HEK293 (cell line): ENCODE results near the gene CLASRP.
A peak's percentile ranks its signal among the peaks of the same experiment; 100 is the strongest.

Source experiments
- CTCF ChIA-PET: fragments of 350-600 bp; formaldehyde crosslinking; extraction: SDS; loops from one replicate; lab custom pipeline; 2021; ENCODE audit warnings: antibody characterized with exemption; lab: Yijun Ruan, JAX
- POLR2A ChIA-PET: fragments of 300-600 bp; formaldehyde crosslinking; extraction: SDS; loops from one replicate; lab custom pipeline; 2020; ENCODE audit warnings: antibody characterized with exemption, inconsistent platforms; lab: Yijun Ruan, JAX
- H3K27ac ChIP-seq: fragments of 200-500 bp; sonication (Bioruptor generic); 2 replicates; pipeline ENCODE4 v1.5.1; 2014; ENCODE audit warnings: low read depth, low read length, control low read depth, inconsistent platforms; ENCODE audit errors: extremely low read depth
- H3K36me3 ChIP-seq, 2 experiments: fragments of 200-500 bp in 1 of 2; sonication (Bioruptor generic) in 1 of 2; 1 replicate in 1 of 2; 2 replicates in 1 of 2; pipeline ENCODE4 v1.5.1; 2014 to 2017; ENCODE audit warnings: inconsistent platforms in 2 of 2, low read length in 2 of 2; ENCODE audit not compliant: control insufficient read depth in 2 of 2, insufficient read depth in 1 of 2
- H3K4me1 ChIP-seq: fragments of 200-500 bp; sonication (Bioruptor generic); 2 replicates; pipeline ENCODE4 v1.5.1; 2014; ENCODE audit warnings: mild to moderate bottlenecking, low read length, inconsistent platforms; ENCODE audit not compliant: control insufficient read depth, insufficient read depth
- H3K4me3 ChIP-seq: 2 replicates; pipeline ENCODE4 v1.5.1; 2011; ENCODE audit warnings: low read depth, mild to moderate bottlenecking, control low read depth, low read length, moderate library complexity
- H3K9me3 ChIP-seq: fragments of 200-500 bp; sonication (Bioruptor generic); 2 replicates; pipeline ENCODE4 v1.5.1; 2014; ENCODE audit warnings: low read depth, low read length, inconsistent platforms; ENCODE audit not compliant: control insufficient read depth, insufficient read depth
- BCL11B ChIP-seq: fragments of 450-650 bp; formaldehyde crosslinking; IDR thresholded peaks from 2 replicates; pipeline ENCODE4 v1.5.1; 2016; ENCODE audit warnings: low read depth, missing biosample characterization, missing genetic modification characterization
- OSR2 ChIP-seq: fragments of 450-650 bp; formaldehyde crosslinking; IDR thresholded peaks from 2 replicates; pipeline ENCODE4 v1.5.1; 2016; ENCODE audit warnings: missing biosample characterization, missing genetic modification characterization
- ZFHX2 ChIP-seq: fragments of 450-650 bp; formaldehyde crosslinking; conservative IDR thresholded peaks from 2 replicates; pipeline ENCODE4 v1.5.1; 2016; ENCODE audit warnings: missing biosample characterization, missing genetic modification characterization
- ZNF10 ChIP-seq: fragments of 450-650 bp; formaldehyde crosslinking; IDR thresholded peaks from 2 replicates; pipeline ENCODE4 v1.5.1; 2017; ENCODE audit warnings: missing biosample characterization, missing genetic modification characterization
- ZNF121 ChIP-seq: fragments of 450-650 bp; formaldehyde crosslinking; IDR thresholded peaks from 2 replicates; pipeline ENCODE4 v1.5.1; 2016; ENCODE audit warnings: missing biosample characterization, missing genetic modification characterization
- ZNF214 ChIP-seq: fragments of 450-650 bp; formaldehyde crosslinking; IDR thresholded peaks from 2 replicates; pipeline ENCODE4 v1.5.1; 2017; ENCODE audit warnings: missing biosample characterization, mild to moderate bottlenecking, missing genetic modification characterization, borderline replicate concordance
- ZNF221 ChIP-seq: fragments of 450-650 bp; formaldehyde crosslinking; IDR thresholded peaks from 2 replicates; pipeline ENCODE4 v1.5.1; 2017; ENCODE audit warnings: missing biosample characterization, missing genetic modification characterization, borderline replicate concordance
- ZNF335 ChIP-seq: fragments of 450-650 bp; formaldehyde crosslinking; conservative IDR thresholded peaks from 2 replicates; pipeline ENCODE4 v1.5.1; 2016; ENCODE audit warnings: missing biosample characterization, missing genetic modification characterization
- ZNF558 ChIP-seq: fragments of 450-650 bp; formaldehyde crosslinking; IDR thresholded peaks from 2 replicates; pipeline ENCODE4 v1.5.1; 2016; ENCODE audit warnings: missing biosample characterization, missing genetic modification characterization
- ZNF654 ChIP-seq: fragments of 450-650 bp; formaldehyde crosslinking; IDR thresholded peaks from 2 replicates; pipeline ENCODE4 v1.5.1; 2016; ENCODE audit warnings: low read depth, missing biosample characterization, missing genetic modification characterization
- TF ChIP-seq, protein P1 (sequence below): fragments of 450-650 bp; formaldehyde crosslinking; IDR thresholded peaks from 2 replicates; pipeline ENCODE4 v1.5.1; 2016; ENCODE audit warnings: missing biosample characterization, missing genetic modification characterization, borderline replicate concordance
- TF ChIP-seq, protein P2 (sequence below): IDR thresholded peaks from 2 replicates; pipeline ENCODE4 v1.6.1; 2011; ENCODE audit warnings: mild to moderate bottlenecking, low read depth, low read length, borderline replicate concordance
- TF ChIP-seq, protein P3 (sequence below): fragments of 450-650 bp; IDR thresholded peaks from 2 replicates; pipeline ENCODE4 v1.5.1; 2018; ENCODE audit warnings: missing biosample characterization, missing genetic modification characterization
- TF ChIP-seq, protein P4 (sequence below): fragments of 450-650 bp; formaldehyde crosslinking; IDR thresholded peaks from 2 replicates; pipeline ENCODE4 v1.5.1; 2017; ENCODE audit warnings: missing biosample characterization, missing genetic modification characterization

CLASRP gene

DNA sequence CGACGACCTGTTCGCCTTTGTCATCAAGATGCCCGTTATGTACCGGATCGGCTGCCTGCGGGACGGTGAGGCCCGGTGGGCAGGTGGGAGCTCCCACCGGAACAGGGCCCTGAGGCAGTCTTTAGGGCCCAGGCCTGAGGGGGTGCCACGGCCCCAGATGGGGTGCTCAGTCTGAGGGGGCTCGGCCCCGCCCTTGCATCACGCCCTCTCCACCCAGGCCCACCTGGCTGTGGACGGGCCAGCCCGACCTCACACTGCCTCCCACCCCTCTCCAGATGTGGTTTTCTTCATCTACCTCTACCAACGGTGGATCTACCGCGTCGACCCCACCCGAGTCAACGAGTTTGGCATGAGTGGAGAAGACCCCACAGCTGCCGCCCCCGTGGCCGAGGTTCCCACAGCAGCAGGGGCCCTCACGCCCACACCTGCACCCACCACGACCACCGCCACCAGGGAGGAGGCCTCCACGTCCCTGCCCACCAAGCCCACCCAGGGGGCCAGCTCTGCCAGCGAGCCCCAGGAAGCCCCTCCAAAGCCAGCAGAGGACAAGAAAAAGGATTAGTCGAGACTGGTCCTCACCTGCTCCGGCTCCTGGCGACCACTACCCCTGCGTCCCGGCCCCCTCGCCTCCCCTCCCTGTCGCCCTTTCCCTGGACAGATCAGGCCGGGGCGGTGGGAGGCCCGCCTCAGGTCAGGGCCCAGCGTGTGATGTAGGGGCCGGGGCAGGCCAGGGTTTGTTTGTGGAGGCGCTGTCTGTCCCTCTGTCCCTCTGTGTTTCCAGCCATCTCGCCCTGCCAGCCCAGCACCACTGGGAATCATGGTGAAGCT, 46.3 kb upstream of the CLASRP start:
- peaks cover 3 to 55% of the 10 kb centered on the region in 2 experiments; a peak in 2 of 3 replicates for H3K36me3 ChIP-seq
- no peaks in the 10 kb centered on the region for H3K9me3 ChIP-seq
- TF ChIP-seq OSR2 (tag by site-specific recombination) = no peak
- TF ChIP-seq ZFHX2 (tag by site-specific recombination) = peak; percentile 35; the same call in 1 of the 2 replicates
- POLR2A ChIA-PET = no interaction called here
- H3K27ac ChIP-seq = no peak overlapping the region
- CTCF ChIA-PET = no interaction called here
- no peaks in the 10 kb centered on the region for H3K4me1 ChIP-seq
- no peak overlapping the region for H3K4me3 ChIP-seq

DNA sequence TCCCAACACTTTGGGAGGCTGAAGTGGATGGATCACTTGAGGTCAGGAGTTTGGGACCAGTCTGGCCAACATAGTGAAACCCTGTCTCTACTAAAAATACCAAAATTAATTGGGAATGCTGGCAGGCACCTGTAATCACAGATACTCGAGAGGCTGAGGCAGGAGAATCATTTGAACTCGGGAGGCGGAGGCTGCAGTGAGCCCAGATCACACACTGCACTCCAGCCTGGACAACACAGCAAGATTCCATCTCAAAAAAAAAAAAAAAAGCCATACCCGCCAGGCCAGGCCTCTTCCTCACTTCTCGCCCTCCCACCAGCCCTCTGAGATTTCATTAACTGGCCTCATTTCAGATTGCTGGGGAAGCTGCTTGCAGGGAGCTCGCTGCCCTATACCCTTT, 45.3 kb upstream of the CLASRP start:
- Histone ChIP-seq H3K4me3 (no peak overlapping the region), H3K4me1 (no peaks in the 10 kb centered on the region), H3K36me3 (peaks cover 3 to 46% of the 10 kb centered on the region in 2 experiments; a peak in 2 of 3 replicates), H3K9me3 (no peaks in the 10 kb centered on the region), H3K27ac (no peak overlapping the region)
- no peak for TF ChIP-seq ZNF654 (tag by site-specific recombination)
- TF ChIP-seq ZNF121 (tag by site-specific recombination) = peak; percentile 70; the same call in 1 of the 2 replicates
- ChIA-PET CTCF (interaction anchor here (0.6 kb wide), 1 partner anchor 269 kb away, joined by 3 read pairs; no protein-coding TSS in a partner anchor), POLR2A (no interaction called here)

DNA sequence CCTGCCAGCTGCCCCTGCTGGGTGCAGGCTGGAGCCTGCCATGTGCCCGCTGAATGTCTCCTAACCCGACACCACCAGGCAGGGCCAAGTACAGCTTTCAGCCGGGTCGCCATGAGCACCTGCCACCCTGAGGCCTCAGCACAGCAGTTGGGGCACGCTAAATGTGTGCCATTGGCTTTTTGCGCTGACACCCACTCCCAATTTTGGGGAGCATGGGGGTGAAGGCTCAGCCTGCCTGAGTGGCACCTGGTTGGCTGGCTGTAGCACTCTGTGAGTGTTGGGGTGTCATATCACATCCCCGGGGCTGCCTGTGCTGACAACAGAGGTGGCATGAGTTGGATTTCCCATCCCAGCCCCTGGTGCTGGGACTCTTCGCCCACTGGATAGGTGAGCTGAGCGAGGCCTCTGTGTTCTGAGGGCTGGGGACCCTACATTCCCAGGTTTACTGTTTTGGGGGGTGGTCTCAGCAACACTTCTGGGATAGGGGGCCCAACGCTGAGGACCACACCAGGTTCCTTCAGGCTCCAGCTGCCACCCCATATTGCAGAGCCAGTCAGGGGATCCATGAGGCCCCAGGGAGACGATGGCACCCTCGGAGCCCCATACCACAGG, 44.8 kb upstream of the CLASRP start:
- no peak overlapping the region for H3K27ac ChIP-seq
- no peaks in the 10 kb centered on the region for H3K4me1 ChIP-seq
- H3K9me3 ChIP-seq = no peaks in the 10 kb centered on the region
- H3K4me3 ChIP-seq = no peak overlapping the region
- no peak for TF ChIP-seq BCL11B
- no peak for TF ChIP-seq ZNF558
- no peak for TF ChIP-seq ZNF335 (tag by site-specific recombination)
- TF ChIP-seq ZNF221 (tag by site-specific recombination) = no peak
- TF ChIP-seq, protein P1, sequence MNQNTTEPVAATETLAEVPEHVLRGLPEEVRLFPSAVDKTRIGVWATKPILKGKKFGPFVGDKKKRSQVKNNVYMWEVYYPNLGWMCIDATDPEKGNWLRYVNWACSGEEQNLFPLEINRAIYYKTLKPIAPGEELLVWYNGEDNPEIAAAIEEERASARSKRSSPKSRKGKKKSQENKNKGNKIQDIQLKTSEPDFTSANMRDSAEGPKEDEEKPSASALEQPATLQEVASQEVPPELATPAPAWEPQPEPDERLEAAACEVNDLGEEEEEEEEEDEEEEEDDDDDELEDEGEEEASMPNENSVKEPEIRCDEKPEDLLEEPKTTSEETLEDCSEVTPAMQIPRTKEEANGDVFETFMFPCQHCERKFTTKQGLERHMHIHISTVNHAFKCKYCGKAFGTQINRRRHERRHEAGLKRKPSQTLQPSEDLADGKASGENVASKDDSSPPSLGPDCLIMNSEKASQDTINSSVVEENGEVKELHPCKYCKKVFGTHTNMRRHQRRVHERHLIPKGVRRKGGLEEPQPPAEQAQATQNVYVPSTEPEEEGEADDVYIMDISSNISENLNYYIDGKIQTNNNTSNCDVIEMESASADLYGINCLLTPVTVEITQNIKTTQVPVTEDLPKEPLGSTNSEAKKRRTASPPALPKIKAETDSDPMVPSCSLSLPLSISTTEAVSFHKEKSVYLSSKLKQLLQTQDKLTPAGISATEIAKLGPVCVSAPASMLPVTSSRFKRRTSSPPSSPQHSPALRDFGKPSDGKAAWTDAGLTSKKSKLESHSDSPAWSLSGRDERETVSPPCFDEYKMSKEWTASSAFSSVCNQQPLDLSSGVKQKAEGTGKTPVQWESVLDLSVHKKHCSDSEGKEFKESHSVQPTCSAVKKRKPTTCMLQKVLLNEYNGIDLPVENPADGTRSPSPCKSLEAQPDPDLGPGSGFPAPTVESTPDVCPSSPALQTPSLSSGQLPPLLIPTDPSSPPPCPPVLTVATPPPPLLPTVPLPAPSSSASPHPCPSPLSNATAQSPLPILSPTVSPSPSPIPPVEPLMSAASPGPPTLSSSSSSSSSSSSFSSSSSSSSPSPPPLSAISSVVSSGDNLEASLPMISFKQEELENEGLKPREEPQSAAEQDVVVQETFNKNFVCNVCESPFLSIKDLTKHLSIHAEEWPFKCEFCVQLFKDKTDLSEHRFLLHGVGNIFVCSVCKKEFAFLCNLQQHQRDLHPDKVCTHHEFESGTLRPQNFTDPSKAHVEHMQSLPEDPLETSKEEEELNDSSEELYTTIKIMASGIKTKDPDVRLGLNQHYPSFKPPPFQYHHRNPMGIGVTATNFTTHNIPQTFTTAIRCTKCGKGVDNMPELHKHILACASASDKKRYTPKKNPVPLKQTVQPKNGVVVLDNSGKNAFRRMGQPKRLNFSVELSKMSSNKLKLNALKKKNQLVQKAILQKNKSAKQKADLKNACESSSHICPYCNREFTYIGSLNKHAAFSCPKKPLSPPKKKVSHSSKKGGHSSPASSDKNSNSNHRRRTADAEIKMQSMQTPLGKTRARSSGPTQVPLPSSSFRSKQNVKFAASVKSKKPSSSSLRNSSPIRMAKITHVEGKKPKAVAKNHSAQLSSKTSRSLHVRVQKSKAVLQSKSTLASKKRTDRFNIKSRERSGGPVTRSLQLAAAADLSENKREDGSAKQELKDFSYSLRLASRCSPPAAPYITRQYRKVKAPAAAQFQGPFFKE = no peak
- no peak for TF ChIP-seq ZNF214 (tag by site-specific recombination)
- no peak for TF ChIP-seq ZNF10 (tag by site-specific recombination)
- TF ChIP-seq, protein P2, sequence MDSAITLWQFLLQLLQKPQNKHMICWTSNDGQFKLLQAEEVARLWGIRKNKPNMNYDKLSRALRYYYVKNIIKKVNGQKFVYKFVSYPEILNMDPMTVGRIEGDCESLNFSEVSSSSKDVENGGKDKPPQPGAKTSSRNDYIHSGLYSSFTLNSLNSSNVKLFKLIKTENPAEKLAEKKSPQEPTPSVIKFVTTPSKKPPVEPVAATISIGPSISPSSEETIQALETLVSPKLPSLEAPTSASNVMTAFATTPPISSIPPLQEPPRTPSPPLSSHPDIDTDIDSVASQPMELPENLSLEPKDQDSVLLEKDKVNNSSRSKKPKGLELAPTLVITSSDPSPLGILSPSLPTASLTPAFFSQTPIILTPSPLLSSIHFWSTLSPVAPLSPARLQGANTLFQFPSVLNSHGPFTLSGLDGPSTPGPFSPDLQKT = no peak
- TF ChIP-seq, protein P3, sequence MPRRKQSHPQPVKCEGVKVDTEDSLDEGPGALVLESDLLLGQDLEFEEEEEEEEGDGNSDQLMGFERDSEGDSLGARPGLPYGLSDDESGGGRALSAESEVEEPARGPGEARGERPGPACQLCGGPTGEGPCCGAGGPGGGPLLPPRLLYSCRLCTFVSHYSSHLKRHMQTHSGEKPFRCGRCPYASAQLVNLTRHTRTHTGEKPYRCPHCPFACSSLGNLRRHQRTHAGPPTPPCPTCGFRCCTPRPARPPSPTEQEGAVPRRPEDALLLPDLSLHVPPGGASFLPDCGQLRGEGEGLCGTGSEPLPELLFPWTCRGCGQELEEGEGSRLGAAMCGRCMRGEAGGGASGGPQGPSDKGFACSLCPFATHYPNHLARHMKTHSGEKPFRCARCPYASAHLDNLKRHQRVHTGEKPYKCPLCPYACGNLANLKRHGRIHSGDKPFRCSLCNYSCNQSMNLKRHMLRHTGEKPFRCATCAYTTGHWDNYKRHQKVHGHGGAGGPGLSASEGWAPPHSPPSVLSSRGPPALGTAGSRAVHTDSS (tag by site-specific recombination) = no peak
- TF ChIP-seq, protein P4, sequence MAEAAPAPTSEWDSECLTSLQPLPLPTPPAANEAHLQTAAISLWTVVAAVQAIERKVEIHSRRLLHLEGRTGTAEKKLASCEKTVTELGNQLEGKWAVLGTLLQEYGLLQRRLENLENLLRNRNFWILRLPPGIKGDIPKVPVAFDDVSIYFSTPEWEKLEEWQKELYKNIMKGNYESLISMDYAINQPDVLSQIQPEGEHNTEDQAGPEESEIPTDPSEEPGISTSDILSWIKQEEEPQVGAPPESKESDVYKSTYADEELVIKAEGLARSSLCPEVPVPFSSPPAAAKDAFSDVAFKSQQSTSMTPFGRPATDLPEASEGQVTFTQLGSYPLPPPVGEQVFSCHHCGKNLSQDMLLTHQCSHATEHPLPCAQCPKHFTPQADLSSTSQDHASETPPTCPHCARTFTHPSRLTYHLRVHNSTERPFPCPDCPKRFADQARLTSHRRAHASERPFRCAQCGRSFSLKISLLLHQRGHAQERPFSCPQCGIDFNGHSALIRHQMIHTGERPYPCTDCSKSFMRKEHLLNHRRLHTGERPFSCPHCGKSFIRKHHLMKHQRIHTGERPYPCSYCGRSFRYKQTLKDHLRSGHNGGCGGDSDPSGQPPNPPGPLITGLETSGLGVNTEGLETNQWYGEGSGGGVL (tag by site-specific recombination) = no peak
- CTCF ChIA-PET = interaction anchor here (0.6 to 0.8 kb wide), 2 partner anchors 34 to 270 kb away, joined by 3 read pairs; no protein-coding TSS in a partner anchor
- POLR2A ChIA-PET = interaction anchor here (0.6 kb wide), 1 partner anchor 57 kb away, joined by 3 read pairs; no protein-coding TSS in a partner anchor
- peaks cover 3 to 41% of the 10 kb centered on the region in 2 experiments; a peak in 2 of 3 replicates for H3K36me3 ChIP-seq
